SK-N-DZ (cell line): ENCODE results near the gene LMOD1.
"Not testable (repeated sequence)": the region's sequence is repeated elsewhere in the genome, so short reads cannot be mapped to it uniquely, and the experiment has no call there.

Experiments used
- DNase-seq: peaks from one replicate; pipeline ENCODE4 v3.0.0-alpha.2; 2015; ENCODE audit warnings: low spot score

Gene LMOD1

DNA sequence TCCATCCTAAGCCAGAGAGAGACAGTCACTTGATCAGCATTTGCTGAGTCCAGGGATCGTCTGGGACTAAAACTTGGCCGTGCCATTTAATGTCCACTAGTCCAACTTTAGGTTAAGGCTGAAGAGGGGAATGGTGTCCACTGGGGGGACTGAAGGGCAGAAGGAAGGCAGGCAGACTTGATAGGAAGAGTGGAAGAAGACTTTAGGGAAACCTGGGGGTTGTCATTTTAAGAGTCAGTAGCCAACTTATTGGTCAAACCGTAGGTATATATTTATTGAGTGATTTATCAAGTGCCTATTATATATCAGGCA lies 1.3 kb upstream of the LMOD1 start:
- no peak for DNase-seq

GRCh38 chr1:201945863-201946223 lies 505 bp downstream of the LMOD1 start:
- DNase-seq, result no peak

- DNase-seq, result no peak
Observed at GRCh38 chr1:201945157-201945556, 1.2 kb downstream of the LMOD1 start.

DNA sequence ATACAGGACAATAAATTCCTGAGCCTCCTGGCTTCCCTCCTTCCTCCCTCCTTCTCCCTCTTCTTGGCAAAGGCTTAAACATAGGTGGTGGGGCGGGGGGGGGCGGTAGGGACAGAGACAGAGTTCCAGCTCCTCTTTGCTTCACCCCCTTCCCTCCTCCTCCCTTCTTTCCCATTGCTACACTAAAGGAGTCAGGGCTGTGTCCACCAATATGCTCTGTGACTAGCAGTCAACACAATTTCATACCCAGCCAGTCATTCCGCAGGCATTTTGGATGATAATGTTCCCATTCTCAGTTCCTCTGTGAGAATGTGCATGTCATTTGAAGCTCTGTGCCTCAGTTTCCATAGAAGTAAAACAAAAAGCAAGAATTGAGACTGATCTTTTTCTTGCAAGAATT lies 1.7 kb downstream of the LMOD1 start:
- no peak for DNase-seq

- DNase-seq, result no peak
Observed at GRCh38 chr1:201944002-201944401, 2.3 kb downstream of the LMOD1 start.

- no peak for DNase-seq
Observed at GRCh38 chr1:201942129-201942495, 4.2 kb downstream of the LMOD1 start.

DNA sequence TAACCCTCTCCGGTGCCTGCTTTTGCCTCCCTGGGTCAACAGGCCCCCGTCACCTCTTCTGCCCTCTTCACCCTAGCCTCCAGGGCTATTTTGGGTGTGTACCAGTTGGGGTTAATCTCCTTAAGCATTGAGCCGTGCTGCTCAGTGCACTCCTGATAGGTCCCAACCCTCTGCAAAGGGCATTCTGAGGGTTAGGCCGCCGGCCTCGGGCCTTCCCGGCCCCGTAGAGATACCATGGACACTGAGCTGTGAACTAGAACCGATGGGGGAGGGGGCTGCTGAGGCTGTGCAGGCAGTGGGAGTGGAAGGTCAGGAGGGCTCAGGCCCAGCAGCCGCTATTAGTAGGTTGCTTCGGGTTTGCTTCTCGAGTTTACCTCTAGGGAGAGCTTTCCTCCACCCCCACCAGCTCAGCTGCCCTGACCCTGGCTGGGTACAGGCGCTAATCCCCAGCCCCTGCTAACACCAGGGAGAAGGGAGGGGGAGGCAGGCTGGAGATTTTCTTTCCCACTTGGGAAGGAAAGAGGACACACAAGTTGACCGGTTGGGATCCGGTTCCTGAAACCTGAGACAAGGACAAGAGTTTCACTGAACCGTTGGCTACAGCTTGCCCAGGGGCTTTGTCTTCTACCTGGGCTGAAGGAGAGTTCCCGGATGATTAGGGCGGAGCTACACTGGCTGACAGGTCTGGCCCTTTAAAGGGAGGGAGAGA lies 4.8 kb downstream of the LMOD1 start:
- DNase-seq, result peak; percentile 51

- not testable (repeated sequence) for DNase-seq
Observed at GRCh38 chr1:201940316-201940715, 6.0 kb downstream of the LMOD1 start.

DNA sequence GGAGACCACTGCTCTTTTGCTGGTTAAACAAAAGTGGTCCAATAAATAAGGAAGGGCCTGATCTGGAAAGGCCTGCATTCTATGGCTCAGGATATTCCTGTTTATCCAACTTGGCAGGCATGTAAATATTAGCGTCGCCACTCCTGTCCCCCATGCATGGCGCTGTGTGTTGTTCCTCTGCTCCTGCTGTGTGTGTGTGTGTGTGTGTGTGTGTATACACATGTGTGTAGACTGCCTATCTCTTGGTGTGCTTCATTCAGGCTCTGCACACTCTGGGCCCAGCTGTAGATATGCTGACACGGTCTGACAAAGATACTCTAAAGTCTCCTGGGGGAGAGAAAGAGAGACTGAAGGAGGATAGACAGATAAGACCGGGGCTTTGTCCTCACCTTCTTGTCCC lies 6.8 kb downstream of the LMOD1 start:
- no peak for DNase-seq

DNA sequence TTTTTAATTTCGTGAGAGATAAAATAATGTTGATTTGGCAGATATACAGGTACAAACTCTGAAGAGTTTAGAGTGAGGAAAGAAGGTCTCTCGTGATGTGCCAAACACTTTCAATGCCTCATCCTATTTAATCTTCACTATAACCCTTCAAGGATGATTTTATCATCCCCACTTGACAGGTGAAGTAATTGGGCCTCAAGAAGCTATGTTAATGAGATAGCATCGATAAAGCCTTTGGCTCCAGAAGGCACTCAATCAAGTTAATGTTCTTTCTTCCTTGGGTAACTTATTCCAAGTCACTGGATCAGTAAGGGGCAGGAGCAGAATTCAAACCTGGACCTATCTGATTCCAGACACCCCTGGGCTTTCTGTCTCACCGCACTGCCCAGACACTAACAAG lies 7.2 kb downstream of the LMOD1 start:
- no peak for DNase-seq

DNA sequence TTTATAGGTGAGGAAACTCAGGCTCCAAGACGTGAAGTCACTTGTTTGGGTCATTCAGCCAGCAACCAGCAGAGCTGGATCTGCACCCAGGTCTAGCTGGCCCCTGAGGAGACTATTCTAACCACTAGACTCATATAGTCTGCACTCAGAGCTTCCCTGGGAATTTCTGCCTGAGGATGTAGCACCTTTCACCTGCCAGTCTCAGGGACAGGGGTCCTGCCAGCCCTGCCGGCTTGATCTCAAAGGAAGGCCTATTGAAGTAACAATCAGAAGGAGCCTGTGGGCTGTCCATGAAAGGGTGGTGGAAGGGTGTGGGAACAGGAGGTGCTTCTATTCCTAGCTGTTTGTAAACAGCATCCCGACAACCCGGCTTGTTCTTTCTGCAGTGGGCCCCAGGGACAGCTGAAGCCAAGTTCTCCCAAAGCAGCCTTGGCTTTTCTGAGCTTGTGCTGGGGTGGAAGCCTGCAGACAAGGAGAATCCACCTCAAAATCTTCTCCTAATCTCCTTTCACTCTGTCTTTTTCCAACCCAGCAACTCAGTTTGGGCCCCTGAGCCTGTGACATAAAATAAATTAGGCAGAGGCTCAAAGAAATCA lies 7.8 kb downstream of the LMOD1 start:
- DNase-seq, result no peak

GRCh38 chr1:201937624-201938213 lies 8.6 kb downstream of the LMOD1 start:
- DNase-seq, result no peak

DNA sequence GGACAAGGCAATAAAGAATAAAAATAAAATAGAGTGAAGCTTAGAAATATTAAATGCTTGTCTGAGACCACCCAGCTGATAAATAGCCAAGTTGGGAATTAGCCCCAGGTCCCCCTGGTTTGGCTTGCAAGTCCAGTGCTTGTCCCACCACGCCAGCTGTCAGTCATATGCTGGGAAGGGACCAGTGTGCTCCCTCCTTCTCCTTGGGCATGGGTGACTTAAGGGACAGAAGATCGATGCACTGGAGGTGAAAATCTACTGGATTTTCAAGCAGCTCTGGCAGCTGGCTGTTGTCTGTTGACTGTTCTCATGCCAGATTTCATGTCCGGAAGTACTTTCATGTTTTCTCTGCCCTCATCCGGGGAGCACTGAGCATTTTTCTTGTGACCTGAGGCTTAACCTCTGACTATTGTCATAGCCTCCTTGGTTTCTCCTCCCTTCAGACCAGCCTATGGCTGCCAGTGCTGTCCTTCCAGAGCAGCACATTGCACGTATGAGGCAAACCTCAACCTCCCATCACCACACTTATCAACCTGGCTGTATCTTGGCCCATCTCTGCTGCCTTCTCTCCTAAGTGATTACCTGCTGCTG lies 12.4 kb downstream of the LMOD1 start:
- DNase-seq, result no peak

DNA sequence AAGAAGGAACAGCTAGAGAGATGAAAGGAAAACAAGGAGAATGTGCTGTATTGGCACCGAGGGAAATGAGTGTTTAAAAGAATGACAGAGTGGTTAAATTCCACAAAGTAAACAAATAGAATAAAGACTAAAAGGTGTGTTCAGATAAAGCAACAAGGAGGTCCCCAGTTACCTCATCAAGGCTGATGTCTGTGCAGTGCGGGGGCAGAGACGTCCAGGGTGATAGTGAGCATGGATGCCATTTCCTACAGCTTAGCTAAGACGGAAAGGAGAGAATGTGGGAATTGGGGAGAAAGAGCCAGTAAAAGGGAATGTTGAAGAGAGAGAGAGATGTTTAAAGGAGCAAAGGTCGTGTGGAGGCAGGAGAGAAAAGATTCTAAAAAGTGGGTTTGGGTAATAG lies 15.5 kb downstream of the LMOD1 start:
- no peak for DNase-seq

- DNase-seq, result no peak
Observed at GRCh38 chr1:201930137-201930536, 16.2 kb downstream of the LMOD1 start.

DNA sequence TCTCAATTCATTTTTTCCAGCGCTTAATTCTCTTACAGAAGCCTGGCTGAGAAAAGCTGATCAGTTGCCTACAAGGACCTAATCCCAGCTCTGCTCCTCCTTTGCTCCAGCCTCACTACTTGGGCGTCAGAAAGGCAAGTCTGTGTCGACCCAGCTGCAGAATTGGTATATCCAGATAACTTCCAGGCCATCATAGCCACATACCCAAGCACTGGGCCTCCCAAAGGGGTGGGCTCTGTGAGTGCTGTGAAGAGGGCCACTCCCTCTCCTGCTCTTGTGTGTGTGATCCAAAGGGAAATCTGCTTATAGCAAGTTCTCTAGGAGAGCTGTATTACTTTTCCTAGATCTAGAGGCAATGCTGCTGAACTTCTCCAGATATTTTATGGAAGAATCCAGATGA lies 18.1 kb downstream of the LMOD1 start:
- DNase-seq, result no peak

- DNase-seq, result peak; percentile 33
Observed at GRCh38 chr1:201925981-201926645, 20.2 kb downstream of the LMOD1 start.

DNA sequence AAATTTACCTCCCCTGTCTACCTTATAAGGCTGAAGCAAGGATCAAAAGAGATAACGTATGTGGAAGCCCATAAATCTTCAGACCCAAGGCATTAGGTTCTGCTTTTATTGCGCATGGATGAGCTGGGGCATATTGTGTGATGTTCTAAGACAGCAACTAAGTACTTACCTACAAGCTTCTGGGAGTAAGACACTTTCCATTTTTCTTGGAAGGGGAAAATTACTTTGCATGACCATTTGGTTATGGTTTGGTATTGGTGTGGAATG lies 21.1 kb downstream of the LMOD1 start:
- DNase-seq, result peak; percentile 56

- DNase-seq, result no peak
Observed at GRCh38 chr1:201921952-201922558, 24.3 kb downstream of the LMOD1 start.

DNA sequence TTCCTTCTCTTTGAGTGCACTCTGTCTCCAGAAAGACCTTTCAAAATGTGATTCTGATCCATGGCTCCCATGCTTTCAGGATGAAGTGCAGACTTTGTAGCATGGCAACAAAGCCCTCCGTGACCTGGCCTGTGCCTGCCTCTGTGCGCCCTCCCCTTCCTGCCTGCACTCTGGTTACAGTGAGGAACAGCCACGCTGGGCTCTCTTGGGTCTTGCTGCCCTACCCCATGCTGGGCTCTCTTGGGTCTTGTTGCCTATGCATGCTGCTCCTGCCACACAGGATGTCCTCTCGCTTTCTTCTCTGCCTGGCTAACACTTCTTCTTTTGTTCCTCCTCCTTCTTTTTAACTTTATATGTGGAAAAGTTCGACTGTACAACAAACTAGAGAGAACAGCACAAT lies 28.0 kb downstream of the LMOD1 start:
- DNase-seq, result no peak

DNA sequence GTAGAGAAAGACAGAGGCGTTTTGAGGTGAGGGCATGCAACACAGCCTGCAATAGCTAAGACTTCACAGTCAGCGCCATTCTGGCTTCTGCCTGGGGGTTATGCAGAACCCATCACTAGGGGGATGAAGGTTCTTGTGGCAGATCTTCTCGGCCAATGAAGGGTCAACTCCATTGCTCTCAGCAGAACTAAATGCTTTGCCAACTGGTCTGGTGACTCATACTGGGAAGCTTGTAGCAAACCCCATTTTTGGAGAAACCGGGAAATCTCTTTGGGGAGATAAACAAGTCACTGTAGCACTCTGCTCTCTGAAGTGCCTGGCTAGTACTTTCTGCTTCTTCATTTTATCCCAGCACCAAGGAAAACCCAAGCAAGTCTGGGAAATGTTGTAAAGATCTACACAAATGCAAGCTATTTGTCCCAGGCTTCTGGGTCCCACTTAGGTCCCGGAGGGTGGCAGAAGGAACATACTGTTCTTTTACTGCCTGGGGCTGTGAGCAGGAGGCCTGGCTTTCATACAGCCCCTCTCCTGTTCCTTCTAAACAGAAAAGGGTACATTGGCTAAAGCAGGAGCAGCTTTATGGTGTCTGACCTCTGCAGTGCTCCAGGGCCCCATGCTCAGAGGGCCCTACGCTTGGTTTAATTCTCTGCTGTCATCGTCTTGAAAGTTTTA lies 28.9 kb downstream of the LMOD1 start:
- DNase-seq, result no peak
